Esophagus squamous epithelium (tissue), 4 donors: Measurements from ENCODE around the gene PCSK4.

Experiments used
- CTCF ChIP-seq, 6 experiments: fragments of 450-650 bp in 4 of 6; fragments of 200-600 bp in 2 of 6; sonication (generic) in 2 of 6; IDR thresholded peaks; one replicate each; pipeline ENCODE4 v1.5.1; 2016 to 2019; ENCODE audit warnings: antibody characterized with exemption in 6 of 6, mild to moderate bottlenecking in 4 of 6, moderate library complexity in 4 of 6
- POLR2A ChIP-seq, 4 donors: fragments of 450-650 bp; IDR thresholded peaks; one replicate each; pipeline ENCODE4 v1.6.1; 2017; ENCODE audit warnings: antibody characterized with exemption in 4 of 4, mild to moderate bottlenecking in 4 of 4, moderate library complexity in 3 of 4

GRCh38 chr19:1526979-1527649 lies 37.0 kb upstream of the PCSK4 start:
- TF ChIP-seq POLR2A (IDR thresholded peaks at IDR 0.05) (no peak), CTCF (IDR thresholded peaks at IDR 0.05) (no peak)
